Stimulated activated CD4-positive, alpha-beta T cell treated with anti-CD3 and anti-CD28 coated beads, TNF-alpha, amount 100 ng/mL, for 4 hours (primary cell): ENCODE results near the gene MSANTD4.
"Not testable (repeated sequence)": the region's sequence is repeated elsewhere in the genome, so short reads cannot be mapped to it uniquely, and the experiment has no call there.

Experiments
- DNase-seq, 3 experiments: peaks; one replicate each; pipeline ENCODE4 v3.0.0-alpha.2; 2020; ENCODE audit warnings: low read depth in 3 of 3

Gene MSANTD4

DNA sequence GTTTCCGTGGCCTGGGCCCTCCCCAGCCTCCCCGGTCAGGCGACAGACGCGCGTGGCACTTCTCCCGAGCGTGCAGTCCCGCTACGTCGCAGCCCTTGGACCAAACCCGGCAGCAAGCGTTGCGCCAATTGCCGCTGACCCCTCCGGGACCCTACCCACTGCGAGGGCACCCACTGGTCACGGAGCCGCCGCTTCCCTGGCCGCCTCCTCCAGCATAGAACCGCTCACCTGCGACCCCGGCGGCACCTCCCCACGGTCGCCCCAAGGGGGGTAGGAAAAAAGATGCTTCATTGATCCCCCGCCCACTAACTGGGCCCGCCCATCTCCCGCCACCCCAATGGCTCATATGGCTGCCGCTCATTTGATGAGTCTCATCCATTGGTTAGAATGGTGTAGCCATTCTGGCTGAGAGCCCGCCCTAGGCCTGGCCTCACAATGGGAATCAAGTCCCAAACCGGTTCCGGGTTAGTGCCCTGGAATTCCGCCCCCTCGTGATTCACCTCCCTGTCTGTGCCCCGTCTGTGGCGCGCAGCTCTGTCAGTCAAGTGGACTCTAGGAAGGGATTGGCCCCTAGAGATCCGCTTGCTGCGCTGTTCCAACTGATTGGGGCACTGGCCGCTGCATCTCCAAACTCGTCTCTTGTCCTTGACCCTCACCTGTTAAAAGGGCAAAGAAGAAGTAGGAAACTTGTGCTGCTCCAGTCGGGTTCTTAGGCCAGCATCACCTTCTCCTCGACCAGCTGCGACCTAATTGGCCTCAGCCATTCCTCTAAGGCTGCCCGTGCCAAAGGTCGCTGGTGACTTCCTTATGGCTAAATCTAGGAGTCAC lies at the start of gene MSANTD4:
Gene MSANTD4, minus strand, starts transcription at position 274 of the 828 bp plus-strand sequence. CDS start 11,323 bp downstream, outside the sequence.
- peak; percentile 93 to 96 (median 94) for DNase-seq

GRCh38 chr11:106070606-106071005 lies 48.6 kb upstream of the MSANTD4 start:
- DNase-seq = no peak

DNA sequence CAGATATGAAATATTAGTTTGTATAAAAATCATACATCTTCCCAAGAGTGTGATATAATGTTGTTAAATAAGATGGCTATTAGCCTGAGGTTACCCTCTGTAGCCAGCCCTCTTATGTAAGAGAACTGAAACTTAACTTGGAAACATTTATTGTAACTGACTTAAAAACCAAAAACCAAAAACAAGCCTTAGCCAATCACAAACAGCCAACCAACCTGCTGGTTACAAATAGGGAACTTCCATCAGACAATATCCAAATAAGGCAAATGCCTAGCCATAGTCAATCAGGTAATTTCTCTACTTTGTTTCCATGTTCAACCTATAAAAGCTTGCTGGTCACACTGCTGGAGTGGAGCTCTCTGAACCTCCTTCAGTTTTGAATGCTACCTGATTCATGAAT lies 41.0 kb upstream of the MSANTD4 start:
- DNase-seq = no peak

DNA sequence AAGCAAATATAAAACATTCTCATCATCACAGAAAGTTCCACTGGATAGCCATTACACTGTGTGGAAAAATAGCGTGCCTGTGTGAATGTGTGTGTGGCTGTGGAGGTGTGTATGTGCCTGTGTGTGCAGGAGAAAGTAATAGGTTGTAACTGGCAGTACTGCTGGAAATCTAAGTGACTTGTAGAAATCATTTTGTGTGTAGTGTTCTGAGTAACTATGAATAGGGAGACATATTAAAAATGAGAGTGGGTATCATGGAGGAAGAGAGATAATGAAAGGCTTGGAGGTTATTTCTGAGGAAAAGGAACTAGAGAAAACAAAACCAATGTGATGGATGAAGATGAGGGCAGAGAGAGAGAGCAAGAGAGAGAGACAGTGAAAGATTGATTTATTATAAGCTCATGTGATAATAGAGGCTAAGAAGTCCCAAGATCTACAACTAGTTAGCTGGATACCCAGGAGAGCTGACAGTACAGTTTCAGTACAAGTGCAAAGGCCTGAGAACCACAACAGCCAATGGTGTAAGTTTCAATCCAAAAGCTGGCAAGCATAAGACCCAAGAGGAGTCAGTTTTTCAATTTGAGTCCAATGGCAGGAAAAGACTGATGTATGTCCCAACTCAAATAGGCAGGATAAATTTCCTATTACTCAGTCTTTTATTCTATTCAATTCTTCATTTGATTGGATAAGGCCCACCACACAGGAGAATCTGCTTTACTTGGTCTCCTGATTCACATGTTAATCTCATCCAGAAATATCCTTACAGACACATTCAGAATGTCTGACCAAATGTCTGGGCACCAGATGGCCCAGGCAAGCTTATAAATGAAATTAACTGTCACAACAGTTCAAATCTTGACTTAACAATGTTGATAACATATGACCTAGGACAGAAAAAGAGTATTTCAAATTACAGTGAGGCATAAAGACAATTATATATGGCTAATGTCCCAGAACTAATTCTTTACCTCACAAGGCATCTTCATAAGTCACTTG lies 40.2 kb upstream of the MSANTD4 start:
- no peak for DNase-seq

GRCh38 chr11:106061249-106061784 lies 39.3 kb upstream of the MSANTD4 start:
- DNase-seq = no peak

DNA sequence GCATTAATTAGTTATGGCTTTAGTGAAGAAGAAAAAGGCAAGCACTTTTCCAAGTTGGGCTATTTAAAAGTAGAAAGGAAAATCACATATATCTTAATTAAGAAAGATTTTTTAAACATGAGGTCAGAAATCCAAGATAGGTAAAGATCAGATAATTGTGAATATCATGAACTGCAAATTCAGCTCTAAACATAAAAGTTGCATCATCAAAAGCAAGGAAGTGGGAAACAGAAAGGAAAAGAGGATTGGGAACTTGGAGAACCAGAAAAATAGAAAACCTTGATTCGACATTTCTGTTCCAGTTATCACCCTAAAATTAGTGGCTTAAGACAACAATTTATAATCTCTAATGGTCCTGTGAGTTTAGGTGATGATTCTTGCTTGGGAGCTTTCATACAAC lies 37.6 kb upstream of the MSANTD4 start:
- DNase-seq = no peak

DNA sequence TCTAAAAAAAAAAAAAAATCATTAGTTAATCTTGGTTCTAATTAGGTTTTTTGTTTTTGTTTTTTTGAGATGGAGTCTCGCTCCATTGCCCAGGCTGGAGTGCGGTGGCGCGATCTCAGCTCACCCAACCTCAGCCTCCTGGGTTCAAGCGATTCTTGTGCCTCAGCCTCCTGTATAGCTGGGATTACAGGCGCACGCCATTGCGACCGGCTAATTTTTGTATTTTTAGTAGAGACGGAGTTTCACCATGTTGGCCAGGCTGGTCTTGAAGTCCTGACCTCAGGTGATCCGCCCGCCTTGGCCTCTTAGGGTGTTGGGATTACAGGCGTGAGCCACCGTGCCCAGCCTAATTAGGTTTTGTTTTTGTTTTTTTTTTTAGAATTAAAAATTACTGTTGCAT lies 36.3 kb upstream of the MSANTD4 start:
- not testable (repeated sequence) for DNase-seq

DNA sequence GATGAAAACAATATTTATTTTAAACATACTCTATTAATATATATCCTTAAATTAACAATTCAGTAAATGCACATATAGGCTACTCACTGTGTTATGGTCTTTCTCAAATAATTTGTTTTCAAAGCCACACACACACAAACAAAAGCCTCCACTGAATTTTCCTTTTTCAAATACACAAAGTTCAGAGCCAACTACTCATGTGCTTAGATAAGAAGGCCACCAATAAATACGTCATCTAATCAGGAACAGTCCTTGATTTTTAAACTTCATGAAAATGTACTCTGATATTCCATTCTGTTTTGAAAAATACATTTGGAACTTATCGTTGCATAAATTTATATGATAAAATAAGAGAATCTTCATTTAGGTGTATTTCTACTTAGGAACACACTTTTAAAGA lies 29.1 kb upstream of the MSANTD4 start:
- DNase-seq = no peak

GRCh38 chr11:106049727-106050476 lies 27.9 kb upstream of the MSANTD4 start:
- DNase-seq = no peak

GRCh38 chr11:106047631-106048030 lies 25.6 kb upstream of the MSANTD4 start:
- DNase-seq = no peak

DNA sequence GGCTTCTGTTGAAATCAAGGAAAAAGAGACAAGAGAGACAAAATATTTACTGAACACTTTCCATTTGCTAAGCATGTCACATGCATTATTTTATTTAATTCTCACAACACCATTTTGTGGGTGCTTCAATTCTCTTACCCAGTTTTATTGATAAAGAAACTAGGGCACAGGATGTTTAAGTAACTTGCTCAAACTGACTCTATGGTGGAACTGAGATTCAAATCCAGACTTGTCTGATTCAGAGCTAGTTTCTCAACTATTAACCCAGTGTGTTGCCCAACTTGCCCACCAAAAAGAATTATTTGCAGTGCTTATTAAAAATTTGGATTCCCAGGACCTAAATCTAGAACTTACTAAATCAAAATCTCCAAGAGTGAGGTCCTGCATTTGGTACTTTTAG lies 21.5 kb upstream of the MSANTD4 start:
- DNase-seq = no peak

- no peak for DNase-seq
Observed at GRCh38 chr11:106032861-106033260, 10.8 kb upstream of the MSANTD4 start.

- no peak for DNase-seq
Observed at GRCh38 chr11:106031936-106032335, 9.9 kb upstream of the MSANTD4 start.

DNA sequence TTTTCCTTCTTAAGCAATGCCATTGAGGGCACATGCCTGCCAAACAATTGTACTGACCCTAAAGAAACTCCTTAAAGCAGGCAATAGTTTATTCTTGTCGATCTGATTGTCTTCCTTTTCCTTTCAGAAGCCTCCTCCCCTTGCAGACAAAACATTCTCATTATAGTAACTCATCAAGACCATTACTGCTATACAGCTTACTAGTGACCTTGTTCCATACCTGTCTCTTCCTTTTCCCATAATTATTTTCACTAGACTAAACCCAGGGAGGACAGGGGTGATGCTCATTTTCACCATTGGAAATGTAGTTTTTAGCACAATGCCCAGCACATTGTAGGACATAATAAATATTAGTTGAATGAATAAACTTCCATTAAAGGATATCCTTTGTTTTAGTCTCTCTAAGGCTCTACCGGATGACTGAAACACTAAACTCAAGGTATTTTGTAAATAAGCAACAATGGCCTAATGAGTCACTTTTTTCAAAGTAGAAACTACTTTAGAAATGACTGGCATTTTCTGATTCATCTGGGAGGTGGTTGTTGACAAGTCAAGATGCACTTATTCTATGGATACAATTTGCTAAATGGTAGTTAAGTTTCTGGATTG lies 9.3 kb upstream of the MSANTD4 start:
- DNase-seq = no peak

DNA sequence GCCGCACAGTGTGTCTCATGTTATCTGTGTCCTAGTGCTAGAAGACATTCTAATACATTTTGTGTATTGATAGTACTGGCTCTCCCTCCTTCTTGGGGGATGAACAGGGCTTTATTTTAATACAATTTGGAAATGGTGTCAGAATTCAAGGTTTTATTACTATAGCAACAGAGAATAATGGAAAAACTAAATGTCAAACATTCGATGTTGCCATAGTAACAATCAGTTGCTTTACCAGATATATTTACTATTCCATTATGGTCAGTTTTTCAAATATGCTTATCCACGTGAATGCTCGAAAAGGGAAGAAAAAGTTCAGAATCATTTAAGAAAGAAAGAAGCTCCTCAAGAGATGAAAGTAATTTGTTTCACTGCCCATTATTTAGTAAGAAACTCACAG lies 8.6 kb upstream of the MSANTD4 start:
- no peak for DNase-seq

- no peak for DNase-seq
Observed at GRCh38 chr11:106022795-106023275, 795 bp upstream of the MSANTD4 start.

GRCh38 chr11:106021181-106021966 lies 666 bp downstream of the MSANTD4 start:
- no peak for DNase-seq

DNA sequence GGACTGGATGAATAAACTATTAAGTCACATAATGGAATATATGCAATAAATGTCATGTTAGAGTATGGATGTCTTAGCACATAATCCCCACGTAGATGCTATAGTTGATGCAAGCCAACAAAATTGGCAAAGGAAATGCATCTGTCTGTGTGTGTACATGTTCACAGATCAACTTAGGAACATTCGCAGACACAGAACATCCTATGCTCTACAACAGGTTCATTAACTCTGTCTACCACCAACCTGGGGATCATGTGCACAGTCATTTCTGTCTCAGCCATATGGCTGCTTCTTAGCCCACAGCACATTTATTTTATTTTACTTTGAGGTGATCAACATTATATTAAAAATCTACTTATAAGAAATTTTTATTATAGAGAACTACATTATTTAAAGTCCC lies 4.9 kb downstream of the MSANTD4 start:
- no peak for DNase-seq

- no peak for DNase-seq
Observed at GRCh38 chr11:106015066-106015465, 7.0 kb downstream of the MSANTD4 start.

GRCh38 chr11:106014620-106015019 lies 7.4 kb downstream of the MSANTD4 start:
- no peak for DNase-seq
